SK-N-SH (cell line): Measurements from ENCODE around the gene CLMP.

Experiments used
- CHD2 ChIP-seq: fragments of 150-350 bp; IDR thresholded peaks from 2 replicates; pipeline ENCODE4 v1.6.1; 2018; ENCODE audit warnings: low read length; ENCODE audit not compliant: partially characterized antibody
- ELF1 ChIP-seq: IDR thresholded peaks from 2 replicates; pipeline ENCODE4 v1.4.0; 2012
- EP300 ChIP-seq, 2 experiments: IDR thresholded peaks; 2 replicates each; pipeline versions ENCODE4 v1.4.0 to v1.6.1; 2012; ENCODE audit warnings: borderline replicate concordance in 1 of 2, low read depth in 1 of 2, low read length in 1 of 2
- GABPA ChIP-seq: IDR thresholded peaks from 2 replicates; pipeline ENCODE4 v1.4.0; 2012; ENCODE audit warnings: low read depth, mild to moderate bottlenecking
- IRF3 ChIP-seq: fragments of 150-350 bp; IDR thresholded peaks from 2 replicates; pipeline ENCODE4 v1.6.1; 2016; ENCODE audit warnings: mild to moderate bottlenecking, low read depth, low read length
- MXI1 ChIP-seq: IDR thresholded peaks from 2 replicates; pipeline ENCODE4 v1.6.1; 2012; ENCODE audit warnings: mild to moderate bottlenecking, low read depth, low read length, improper control_type of control experiment
- RAD21 ChIP-seq: IDR thresholded peaks from 2 replicates; pipeline ENCODE4 v1.6.1; 2012; ENCODE audit warnings: mild to moderate bottlenecking, low read length
- TEAD4 ChIP-seq: IDR thresholded peaks from 2 replicates; pipeline ENCODE4 v1.4.0; 2012; ENCODE audit warnings: mild to moderate bottlenecking, borderline replicate concordance; ENCODE audit not compliant: insufficient read depth

GRCh38 chr11:123100379-123101085 lies 94.5 kb downstream of the CLMP start:
- TF ChIP-seq RAD21 (no peak), MXI1 (no peak), TEAD4 (no peak), EP300 (IDR thresholded peaks at IDR 0.05; ENCODE audit: borderline replicate concordance in 1 of 2, low read depth in 1 of 2, low read length in 1 of 2) (no peak), IRF3 (no peak), GABPA (no peak), CHD2 (no peak), ELF1 (no peak)
